H9 (cell line): ENCODE results near the gene PRKRA. TPM values are rescaled to one million over a fixed set of nuclear protein-coding genes. Genes with fewer than 3 reads are reported as not detected.

Experiments used
- DNase-seq: peaks from one replicate; pipeline ENCODE4 v3.0.0-alpha.2; 2017
- H2AFZ ChIP-seq: one replicate; pipeline ENCODE4 v1.6.1; 2013; ENCODE audit warnings: mild to moderate bottlenecking, low read length, control low read depth, moderate library complexity
- H2AK5ac ChIP-seq: 2 replicates; pipeline ENCODE4 v1.6.1; 2013; ENCODE audit warnings: low read length, control low read depth, mixed read lengths; ENCODE audit not compliant: insufficient read length
- H2BK120ac ChIP-seq: one replicate; pipeline ENCODE4 v1.6.1; 2013; ENCODE audit warnings: low read depth, mild to moderate bottlenecking, low read length, control low read depth, inconsistent platforms; ENCODE audit not compliant: poor library complexity, severe bottlenecking
- H2BK12ac ChIP-seq: 2 replicates; pipeline ENCODE4 v1.6.1; 2013; ENCODE audit warnings: low read length, control low read depth, mixed read lengths, low read depth; ENCODE audit not compliant: insufficient read length
- H2BK15ac ChIP-seq: 2 replicates; pipeline ENCODE4 v1.6.1; 2013; ENCODE audit warnings: low read depth, low read length, control low read depth
- H2BK20ac ChIP-seq: one replicate; pipeline ENCODE4 v1.6.1; 2013; ENCODE audit warnings: low read depth, mild to moderate bottlenecking, low read length, control low read depth, inconsistent platforms; ENCODE audit not compliant: poor library complexity, severe bottlenecking
- H2BK5ac ChIP-seq: 2 replicates; pipeline ENCODE4 v1.6.1; 2013; ENCODE audit warnings: low read length, control low read depth, mixed read lengths; ENCODE audit not compliant: insufficient read length
- H3K14ac ChIP-seq: 2 replicates; pipeline ENCODE4 v1.6.1; 2013; ENCODE audit warnings: low read length, control low read depth; ENCODE audit not compliant: insufficient read depth
- H3K18ac ChIP-seq: 2 replicates; pipeline ENCODE4 v1.6.1; 2013; ENCODE audit warnings: low read depth, mild to moderate bottlenecking, mixed read lengths, low read length, control low read depth; ENCODE audit not compliant: insufficient read length
- H3K23ac ChIP-seq: 2 replicates; pipeline ENCODE4 v1.6.1; 2013; ENCODE audit warnings: low read length, control low read depth, mixed read lengths, low read depth; ENCODE audit not compliant: insufficient read length
- H3K23me2 ChIP-seq: 2 replicates; pipeline ENCODE4 v1.6.1; 2013; ENCODE audit warnings: low read depth, mild to moderate bottlenecking, mixed read lengths, low read length, control low read depth; ENCODE audit not compliant: insufficient read length, poor library complexity, severe bottlenecking
- H3K27ac ChIP-seq: 2 replicates; pipeline ENCODE4 v1.5.1; 2013; ENCODE audit warnings: low read length, control low read depth, mixed read lengths, low read depth; ENCODE audit not compliant: insufficient read length
- H3K27me3 ChIP-seq: 2 replicates; pipeline ENCODE4 v1.6.1; 2013; ENCODE audit warnings: low read length, control low read depth, inconsistent platforms; ENCODE audit not compliant: insufficient read depth
- H3K4ac ChIP-seq: 2 replicates; pipeline ENCODE4 v1.6.1; 2013; ENCODE audit warnings: low read depth, mild to moderate bottlenecking, control low read depth, inconsistent platforms, low read length, moderate library complexity
- H3K4me1 ChIP-seq: 2 replicates; pipeline ENCODE4 v1.6.1; 2013; ENCODE audit warnings: low read length, control low read depth, inconsistent platforms; ENCODE audit not compliant: insufficient read depth
- H3K4me2 ChIP-seq: 2 replicates; pipeline ENCODE4 v1.6.1; 2013; ENCODE audit warnings: low read length, control low read depth, mixed read lengths; ENCODE audit not compliant: insufficient read length, insufficient read depth
- H3K56ac ChIP-seq: 2 replicates; pipeline ENCODE4 v1.6.1; 2013; ENCODE audit warnings: low read depth, mild to moderate bottlenecking, mixed read lengths, low read length, control low read depth; ENCODE audit not compliant: insufficient read length
- H3K79me1 ChIP-seq: 2 replicates; pipeline ENCODE4 v1.6.1; 2013; ENCODE audit warnings: low read depth, mild to moderate bottlenecking, moderate library complexity, low read length, control low read depth, inconsistent platforms; ENCODE audit not compliant: insufficient read depth, poor library complexity, severe bottlenecking
- H3K79me2 ChIP-seq: 2 replicates; pipeline ENCODE4 v1.6.1; 2013; ENCODE audit warnings: low read length, control low read depth, inconsistent platforms; ENCODE audit not compliant: insufficient read depth
- H3K9ac ChIP-seq: 2 replicates; pipeline ENCODE4 v1.6.1; 2013; ENCODE audit warnings: low read length, control low read depth, mixed read lengths; ENCODE audit not compliant: insufficient read length; ENCODE audit errors: extremely low read depth
- H3K9me3 ChIP-seq: one replicate; pipeline ENCODE4 v1.6.1; 2013; ENCODE audit warnings: low read depth, low read length, inconsistent platforms; ENCODE audit not compliant: control insufficient read depth
- H3T11ph ChIP-seq: one replicate; pipeline ENCODE4 v1.6.1; 2013; ENCODE audit warnings: mild to moderate bottlenecking, low read length, control low read depth, inconsistent platforms
- H4K20me1 ChIP-seq: one replicate; pipeline ENCODE4 v1.6.1; 2013; ENCODE audit not compliant: control insufficient read depth, insufficient read length, insufficient read depth
- H4K5ac ChIP-seq: 2 replicates; pipeline ENCODE4 v1.6.1; 2013; ENCODE audit warnings: low read depth, mild to moderate bottlenecking, mixed read lengths, low read length, control low read depth; ENCODE audit not compliant: insufficient read length
- H4K8ac ChIP-seq: replicated peaks from 2 replicates; pipeline ENCODE4 v1.6.1; 2013; ENCODE audit warnings: low read length, control low read depth, mixed read lengths, low read depth; ENCODE audit not compliant: insufficient read length
- H4K91ac ChIP-seq: 2 replicates; pipeline ENCODE4 v1.6.1; 2013; ENCODE audit warnings: low read depth, mild to moderate bottlenecking, moderate library complexity, mixed read lengths, low read length, control low read depth; ENCODE audit not compliant: insufficient read length
- H3K27ac Mint-ChIP-seq, 3 experiments: 2 replicates in 2 of 3; 3 replicates in 1 of 3; pipeline ENCODE4 v1.8.0; 2020 to 2021; ENCODE audit warnings: mixed read lengths in 3 of 3, mild to moderate bottlenecking in 1 of 3, moderate library complexity in 1 of 3
- H3K27me3 Mint-ChIP-seq: 2 replicates; pipeline ENCODE4 v1.8.0; 2021; ENCODE audit warnings: low read depth, mild to moderate bottlenecking, moderate library complexity, mixed read lengths
- H3K36me3 Mint-ChIP-seq, 3 experiments: 2 replicates in 2 of 3; 3 replicates in 1 of 3; pipeline ENCODE4 v1.8.0; 2020 to 2021; ENCODE audit warnings: low read depth in 3 of 3, mixed read lengths in 3 of 3; ENCODE audit not compliant: insufficient read depth in 1 of 3
- H3K4me1 Mint-ChIP-seq, 2 experiments: 2 replicates each; pipeline ENCODE4 v1.8.0; 2020; ENCODE audit warnings: mixed read lengths in 2 of 2
- H3K4me3 Mint-ChIP-seq, 2 experiments: 2 replicates in 1 of 2; 3 replicates in 1 of 2; pipeline ENCODE4 v1.8.0; 2020 to 2021; ENCODE audit warnings: mild to moderate bottlenecking in 2 of 2, mixed read lengths in 2 of 2, moderate library complexity in 1 of 2
- H3K9me3 Mint-ChIP-seq, 2 experiments: 2 replicates in 1 of 2; 3 replicates in 1 of 2; pipeline ENCODE4 v1.8.0; 2020; ENCODE audit warnings: mild to moderate bottlenecking in 2 of 2, mixed read lengths in 2 of 2, moderate library complexity in 1 of 2
- CTCF ChIP-seq: fragments of 200-600 bp; sonication (generic); conservative IDR thresholded peaks from 3 replicates; pipeline ENCODE4 v1.8.0; 2021; ENCODE audit warnings: antibody characterized with exemption, mild to moderate bottlenecking
- WGBS: extraction: QIAGEN DNeasy Blood & Tissue Kit; methylation state at CpG from one replicate; pipeline ENCODE4 v1.1.7; 2013; ENCODE audit warnings: missing lambda C conversion rate, low lambda C conversion rate, mixed read lengths; ENCODE audit not compliant: insufficient read length; ENCODE audit errors: extremely low coverage; 5-methylcytosine and 5-hydroxymethylcytosine counted together
- total RNA-seq: library from RNA; stranded (reverse); gene quantifications from 2 replicates; pipeline ENCODE4 v1.2.1, GENCODE V29; 2021

Gene PRKRA
- total RNA-seq, 1 experiment from 2014 or later: 61.5 TPM

GRCh38 chr2:178385595-178386148, 65.3 kb downstream of the PRKRA start:
- H4K5ac ChIP-seq: no peak overlapping the region
- no peak overlapping the region for H3T11ph ChIP-seq
- no peaks in the 10 kb centered on the region for H3K27me3 Mint-ChIP-seq
- no peak overlapping the region for H3K56ac ChIP-seq
- no peak overlapping the region for H3K4me3 Mint-ChIP-seq
- no peak overlapping the region for H2BK20ac ChIP-seq
- H3K4me1 Mint-ChIP-seq: peaks cover 7 to 14% of the 10 kb centered on the region in 2 experiments
- no peak for TF ChIP-seq CTCF
- H2AK5ac ChIP-seq: no peak overlapping the region
- H3K4me2 ChIP-seq: no peak overlapping the region
- H3K23me2 ChIP-seq: no peaks in the 10 kb centered on the region
- H2BK12ac ChIP-seq: no peak overlapping the region
- no peaks in the 10 kb centered on the region for H3K4me1 ChIP-seq
- no peaks in the 10 kb centered on the region for H3K79me1 ChIP-seq
- H3K23ac ChIP-seq: no peak overlapping the region
- H3K27me3 ChIP-seq: no peaks in the 10 kb centered on the region
- no peak for DNase-seq
- no peak overlapping the region for H4K8ac ChIP-seq
- H3K4ac ChIP-seq: no peak overlapping the region
- H3K79me2 ChIP-seq: no peaks in the 10 kb centered on the region
- H3K27ac ChIP-seq: no peak overlapping the region
- no peaks in the 10 kb centered on the region for H4K20me1 ChIP-seq
- H2BK5ac ChIP-seq: no peak overlapping the region
- H3K18ac ChIP-seq: no peak overlapping the region
- no peaks in the 10 kb centered on the region for H3K9me3 ChIP-seq
- no peak overlapping the region for H2AFZ ChIP-seq
- no peak overlapping the region for H3K27ac Mint-ChIP-seq
- no peak overlapping the region for H2BK15ac ChIP-seq
- no peak overlapping the region for H3K14ac ChIP-seq
- H3K9ac ChIP-seq: no peak overlapping the region
- no peaks in the 10 kb centered on the region for H3K9me3 Mint-ChIP-seq
- no CpG with 5 or more reads among the region's 4 CpGs for WGBS
- H3K36me3 Mint-ChIP-seq: no peaks in the 10 kb centered on the region
- H4K91ac ChIP-seq: no peak overlapping the region
- H2BK120ac ChIP-seq: no peak overlapping the region
